GM12892 (cell line): ENCODE measurements around the gene ZG16.
"Not testable (repeated sequence)": the region's sequence is repeated elsewhere in the genome, so short reads cannot be mapped to it uniquely, and the experiment has no call there.

Experiments
- DNase-seq: peaks from one replicate; pipeline ENCODE4 v3.0.0; 2011; ENCODE audit not compliant: insufficient read length
- FAIRE-seq: peaks from 2 replicates; lab custom pipeline; 2011; peaks lifted over from hg19 to GRCh38; lab: Jason Lieb, UNC
- POLR2A ChIP-seq: IDR thresholded peaks from 2 replicates; pipeline ENCODE4 v1.6.1; 2011; ENCODE audit warnings: low read depth, low read length, control low read depth
- POLR2AphosphoS5 ChIP-seq: IDR thresholded peaks from 2 replicates; pipeline ENCODE4 v1.6.1; 2011; ENCODE audit warnings: low read depth, low read length, control low read depth
- TAF1 ChIP-seq: IDR thresholded peaks from 2 replicates; pipeline ENCODE4 v1.6.1; 2011; ENCODE audit warnings: low read depth, mild to moderate bottlenecking, control low read depth, low read length, borderline replicate concordance

ZG16 gene

GRCh38 chr16:29743475-29743826 is 34.6 kb upstream of the ZG16 start:
- DNase-seq, result no peak
- FAIRE-seq, result no peak
- TF ChIP-seq POLR2AphosphoS5, result no peak
- TF ChIP-seq TAF1, result no peak
- no peak for TF ChIP-seq POLR2A

DNA sequence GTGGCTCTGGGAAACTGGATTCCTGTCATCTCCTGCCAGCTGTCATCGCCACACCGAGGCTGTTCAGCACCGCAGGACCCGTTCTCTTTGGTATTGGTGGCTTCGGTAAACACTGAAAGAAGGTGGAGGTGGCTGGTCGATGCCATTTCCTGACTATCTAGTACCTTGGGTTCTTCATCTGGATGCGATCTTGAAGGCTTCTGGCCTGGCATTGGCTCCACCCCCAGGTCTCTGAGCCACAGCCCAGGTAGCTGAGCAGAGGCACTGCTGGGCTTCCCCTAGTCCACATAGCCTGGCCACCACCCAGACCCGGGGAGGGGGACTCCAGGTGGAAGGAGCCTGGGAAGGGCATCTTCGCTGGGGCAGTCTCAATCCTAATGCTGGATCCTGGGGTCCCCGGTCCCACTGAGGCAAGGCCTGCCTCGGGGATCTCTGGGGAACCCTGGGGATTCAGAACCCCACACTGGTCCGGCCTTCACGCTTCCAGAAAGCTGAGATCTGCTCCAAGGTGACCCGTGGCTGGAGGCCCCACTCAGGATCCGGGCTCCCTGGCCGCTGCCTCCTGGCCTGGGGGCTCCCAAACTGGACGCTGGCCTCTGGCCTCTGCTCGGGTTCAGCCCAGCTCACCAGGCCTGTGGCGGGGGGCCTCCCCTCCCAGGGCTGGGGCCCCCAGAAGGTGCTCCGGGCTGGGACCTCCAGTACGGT is 34.1 kb upstream of the ZG16 start:
- FAIRE-seq (no peak), DNase-seq (no peak)
- TF ChIP-seq TAF1 (no peak), POLR2A (no peak), POLR2AphosphoS5 (no peak)

GRCh38 chr16:29744541-29745101 is 33.4 kb upstream of the ZG16 start:
- TF ChIP-seq TAF1, result no peak
- DNase-seq (no peak), FAIRE-seq (no peak)

DNA sequence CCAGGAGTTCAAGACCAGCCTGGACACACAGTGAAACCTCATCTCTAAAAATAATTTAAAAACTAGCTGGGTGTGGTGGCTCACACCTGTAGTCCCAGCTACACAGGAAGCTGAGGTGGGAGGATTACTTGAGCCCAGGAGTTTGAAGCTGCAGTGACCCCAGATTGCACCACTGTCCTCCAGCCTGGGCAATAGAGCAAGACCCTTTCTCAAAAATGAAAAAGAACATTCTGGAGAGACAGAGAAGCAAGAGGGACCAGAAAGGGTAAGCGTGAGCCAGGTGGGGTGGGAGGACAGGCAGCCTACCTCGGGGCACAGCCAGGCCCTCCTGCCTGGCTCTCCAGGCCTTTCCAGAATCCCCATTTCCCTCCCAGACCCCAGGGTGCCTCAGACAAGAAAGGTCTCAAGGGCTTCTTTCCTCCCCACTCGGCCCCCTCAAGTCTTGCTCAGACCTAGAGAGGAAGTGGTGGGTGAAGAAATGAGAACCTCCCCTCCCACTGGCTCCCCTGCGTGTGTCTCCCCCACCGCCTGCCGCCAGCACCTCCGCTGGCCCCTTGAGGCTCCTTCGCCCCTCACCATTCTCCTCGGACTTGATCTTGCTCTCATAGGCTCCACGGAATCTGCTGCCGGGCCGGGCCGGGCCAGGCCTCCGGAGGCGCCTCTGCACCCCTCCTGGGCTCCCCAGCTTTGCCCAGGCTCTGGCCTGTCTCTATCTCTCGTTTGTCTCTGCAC is 32.8 kb upstream of the ZG16 start:
- FAIRE-seq (no peak), DNase-seq (peak; percentile 67)
- TF ChIP-seq TAF1 (no peak), POLR2A (no peak), POLR2AphosphoS5 (no peak)

- DNase-seq, result peak; percentile 61
- TF ChIP-seq POLR2A (no peak), POLR2AphosphoS5 (0 out of 2 replicates have a peak, but pooled peaks have one; percentile 38), TAF1 (no peak)
- FAIRE-seq, result peak; percentile 92
These were observed 32.2 kb upstream of the ZG16 start, which contains the start of gene C16orf54 for GRCh38 chr16:29745853-29746345. TSS of gene C16orf54 (minus strand) at chr16:29745990. CDS start at chr16:29744951, 1,039 bp downstream.

DNA sequence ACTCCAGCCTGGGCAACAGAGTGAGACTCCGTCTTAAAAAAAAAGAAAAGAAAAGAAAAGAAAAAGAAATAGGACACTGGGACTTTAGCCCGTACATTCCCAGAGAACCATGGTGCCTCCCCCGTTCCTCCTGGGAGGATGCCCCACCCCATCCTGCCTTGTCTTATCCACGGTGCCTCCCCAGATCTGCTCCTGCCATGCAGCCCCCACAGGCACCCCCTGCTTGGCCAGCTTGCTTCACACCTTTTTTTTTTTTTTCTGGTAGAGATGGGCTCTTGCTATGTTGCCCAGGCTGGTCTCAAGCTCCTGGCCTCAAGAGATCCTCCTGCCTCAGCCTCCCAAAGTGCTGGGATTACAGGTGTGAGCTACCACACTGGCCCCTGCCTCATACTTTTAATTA is 31.5 kb upstream of the ZG16 start:
- not testable (repeated sequence) for FAIRE-seq, DNase-seq

- no peak for DNase-seq
- FAIRE-seq, result no peak
- TF ChIP-seq TAF1, result no peak
- TF ChIP-seq POLR2A, result no peak
- TF ChIP-seq POLR2AphosphoS5, result no peak
These were observed 29.9 kb upstream of the ZG16 start for GRCh38 chr16:29747947-29748759.

DNA sequence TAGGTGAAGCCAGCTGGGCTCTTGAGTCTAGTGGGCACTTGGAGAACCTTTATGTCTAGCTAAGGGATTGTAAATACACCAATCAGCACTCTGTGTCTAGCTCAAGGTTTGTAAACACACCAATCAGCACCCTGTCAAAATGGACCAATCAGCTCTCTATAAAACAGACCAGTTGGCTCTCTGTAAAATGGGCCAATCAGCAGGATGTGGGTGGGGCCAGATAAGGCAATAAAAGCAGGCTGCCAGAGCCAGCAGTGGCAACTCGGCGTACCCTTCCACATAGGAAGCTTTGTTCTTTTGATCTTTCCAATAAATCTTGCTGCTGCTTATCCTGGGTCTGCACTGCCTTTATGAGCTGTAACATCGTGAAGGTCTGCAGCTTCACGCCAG is 29.3 kb upstream of the ZG16 start:
- not testable (repeated sequence) for FAIRE-seq, DNase-seq

DNA sequence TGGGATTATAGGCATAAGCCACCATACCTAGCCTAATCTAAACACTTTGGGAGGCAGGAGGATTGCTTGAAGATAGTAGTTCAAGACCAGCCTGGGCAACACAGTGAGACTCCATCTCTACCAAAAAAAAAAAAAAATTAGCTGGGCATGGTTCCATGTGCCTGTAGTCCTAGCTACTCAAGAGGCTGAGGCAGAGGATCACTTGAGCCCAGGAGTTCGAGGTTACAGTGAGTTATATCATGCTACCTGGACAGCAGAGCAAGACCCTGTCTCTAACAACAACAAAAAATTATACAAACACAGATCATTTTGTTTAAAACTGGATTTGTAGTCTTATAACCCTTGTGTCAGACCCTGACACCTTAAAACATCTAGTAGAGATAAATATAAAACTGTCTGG is 24.5 kb upstream of the ZG16 start:
- DNase-seq, result no peak
- no peak for TF ChIP-seq TAF1
- no peak for TF ChIP-seq POLR2AphosphoS5
- no peak for TF ChIP-seq POLR2A
- no peak for FAIRE-seq

GRCh38 chr16:29756654-29757053 is 21.4 kb upstream of the ZG16 start:
- DNase-seq (no peak), FAIRE-seq (no peak)
- TF ChIP-seq TAF1 (no peak), POLR2AphosphoS5 (no peak), POLR2A (no peak)

DNA sequence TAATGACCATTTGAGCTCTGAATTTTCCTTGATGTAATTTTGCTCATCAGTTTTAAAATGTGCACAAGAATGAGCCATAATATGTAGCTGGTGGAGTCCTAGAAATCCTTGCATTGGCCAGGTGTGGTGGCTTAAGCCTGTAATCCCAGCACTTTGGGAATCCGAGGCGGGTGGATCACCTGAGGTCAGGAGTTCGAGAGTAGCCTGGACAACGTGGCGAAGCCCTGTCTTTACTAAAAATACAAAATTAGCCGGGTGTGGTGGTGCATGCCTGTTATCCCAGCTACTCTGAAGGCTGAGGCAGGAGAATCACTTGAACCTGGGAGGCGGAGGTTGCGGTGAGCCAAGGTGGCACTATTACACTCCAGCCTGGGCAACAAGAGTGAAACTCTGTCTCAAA is 21.0 kb upstream of the ZG16 start:
- FAIRE-seq, DNase-seq: not testable (repeated sequence)
